Fibroblast of peridontal ligament (primary cell): ENCODE data around the gene SYT7.
"Not testable (repeated sequence)": the region's sequence is repeated elsewhere in the genome, so short reads cannot be mapped to it uniquely, and the experiment has no call there.

Source experiments
- DNase-seq: peaks from one replicate; pipeline ENCODE4 v3.0.0-alpha.2; 2010; ENCODE audit errors: extremely low read depth

The SYT7 gene

DNA sequence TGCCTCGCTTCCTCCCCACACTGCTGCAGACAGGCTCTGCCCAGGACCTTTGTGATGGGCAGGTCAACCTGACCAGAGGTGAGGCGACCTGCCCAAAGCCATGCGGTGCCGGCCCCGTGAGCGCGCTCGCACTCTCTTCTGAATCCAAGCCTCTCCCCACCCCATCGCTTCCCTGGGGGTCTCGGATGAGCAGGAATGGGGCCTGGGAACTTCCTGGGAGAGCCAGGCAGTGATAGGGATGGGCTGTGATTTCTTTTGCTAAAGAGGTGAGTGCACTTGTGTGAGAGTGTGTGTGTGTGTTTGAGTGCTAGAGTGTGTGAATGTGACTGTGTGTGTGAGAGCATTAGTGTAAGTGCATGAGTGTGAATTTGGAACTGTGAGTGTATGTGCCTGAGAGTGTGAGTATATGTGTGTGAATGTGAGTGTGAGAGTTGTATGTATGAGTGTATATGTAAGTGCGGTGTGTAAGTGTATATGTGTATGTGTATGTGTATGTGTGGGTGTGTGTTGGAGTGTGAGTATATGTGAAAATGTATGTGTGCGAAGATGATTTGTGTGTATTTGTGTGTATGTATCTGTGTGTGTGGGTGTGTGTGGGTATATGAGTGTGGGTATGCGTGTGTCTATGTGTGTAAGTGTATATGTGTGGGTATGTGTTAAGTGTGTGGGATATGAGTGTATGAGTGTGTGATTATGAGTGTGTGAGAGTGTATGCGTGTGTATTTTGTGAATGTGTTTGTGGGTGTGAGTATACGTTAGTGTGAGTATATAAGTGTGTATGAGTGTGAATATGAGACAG, 84.1 kb downstream of the SYT7 start:
- DNase-seq = no peak

DNA sequence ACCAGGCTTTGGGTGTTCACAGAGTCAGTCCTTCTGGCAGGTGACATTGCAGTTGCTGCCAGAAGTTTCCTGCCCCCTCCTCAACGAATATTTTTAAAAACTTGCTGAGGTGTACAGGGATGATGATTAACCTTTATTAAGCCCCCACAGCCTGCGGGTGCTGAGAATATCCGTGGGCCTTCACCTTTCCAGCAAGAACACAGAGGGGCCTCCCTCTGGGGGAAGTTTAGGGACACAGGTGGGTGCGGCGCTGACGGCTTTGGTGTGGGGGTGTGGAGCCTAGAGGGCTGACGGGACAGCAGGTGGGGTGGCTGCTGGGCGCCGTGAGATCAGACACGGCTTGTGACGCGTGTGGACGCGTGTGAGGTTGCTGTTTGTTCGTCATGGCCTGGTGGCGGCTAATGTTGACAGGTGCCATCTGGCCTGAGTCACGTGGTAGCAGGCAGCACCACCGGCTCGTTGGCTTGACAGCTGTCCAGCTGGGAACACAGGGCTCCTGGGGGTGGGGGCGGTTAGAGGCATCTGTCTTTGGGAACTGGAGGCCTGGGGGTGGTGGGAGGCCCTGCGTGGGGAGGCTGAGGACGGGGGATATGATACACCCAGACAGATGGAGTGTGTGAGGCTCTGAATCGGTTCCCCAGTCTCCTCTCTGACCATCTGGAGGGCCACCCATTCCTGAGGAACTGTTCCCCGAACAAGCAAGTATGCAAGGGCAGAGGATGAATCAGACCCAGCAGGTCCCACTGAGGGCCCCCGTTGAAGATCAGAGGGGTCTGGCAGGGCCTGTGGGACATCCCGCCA, 84.9 kb downstream of the SYT7 start:
- no peak for DNase-seq

DNA sequence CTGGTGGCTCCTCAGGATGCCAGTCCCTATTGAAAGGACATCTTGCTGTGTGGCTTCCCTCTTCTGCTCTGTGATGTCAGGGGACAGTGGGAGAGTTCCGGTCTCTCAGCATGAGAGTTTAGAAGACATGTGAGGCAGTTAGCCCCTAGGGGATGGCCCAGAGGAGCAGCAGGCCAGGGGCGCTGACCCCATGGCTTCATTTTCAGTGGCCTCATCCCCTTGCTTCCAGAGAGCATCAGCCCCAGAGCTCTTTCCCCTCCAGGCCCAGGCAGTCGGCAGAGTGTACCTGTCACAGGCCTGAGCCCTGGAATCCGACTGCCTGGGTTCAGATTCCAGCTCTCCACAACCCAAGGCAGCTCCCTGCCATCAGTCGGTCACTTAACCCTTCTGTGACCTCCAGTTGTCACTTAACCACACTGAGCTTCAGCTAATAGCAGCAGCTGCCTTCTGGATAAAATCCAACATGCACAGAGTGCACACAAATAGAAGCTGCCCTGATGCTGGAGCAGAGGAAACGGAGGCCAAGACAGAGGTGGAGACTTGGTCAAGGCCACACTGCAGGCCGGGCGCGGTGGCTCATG, 86.4 kb downstream of the SYT7 start:
- DNase-seq = no peak

DNA sequence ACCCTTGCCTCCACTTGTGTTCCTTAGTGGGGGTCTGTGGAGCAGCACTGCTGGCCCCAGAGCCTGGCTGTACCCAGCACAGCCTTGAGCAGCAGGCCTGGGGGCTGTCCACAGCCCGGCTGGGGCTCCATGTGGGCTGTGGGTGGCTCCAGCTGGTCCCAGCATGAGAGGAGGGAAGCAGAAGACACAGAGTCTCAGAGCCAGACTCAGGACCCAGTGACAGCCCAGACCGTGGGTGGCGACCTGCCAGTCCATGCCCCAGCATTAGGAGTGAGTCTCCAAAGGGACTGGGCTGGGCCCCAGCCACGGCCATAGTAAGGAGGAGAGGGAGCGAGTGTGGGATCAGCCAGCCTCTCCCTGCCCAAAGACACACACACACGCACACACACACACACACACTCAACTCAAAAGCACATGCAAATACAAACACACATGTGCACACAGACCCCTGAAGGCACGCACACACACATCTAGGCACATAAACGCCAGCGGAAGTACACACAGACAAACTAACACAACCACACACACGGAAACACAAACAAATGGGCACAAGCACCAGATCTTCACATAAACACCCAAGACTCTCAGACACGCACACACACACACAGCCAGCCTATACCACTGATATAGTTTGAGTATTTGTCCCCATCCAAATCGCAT, 89.0 kb downstream of the SYT7 start:
- no peak for DNase-seq

DNA sequence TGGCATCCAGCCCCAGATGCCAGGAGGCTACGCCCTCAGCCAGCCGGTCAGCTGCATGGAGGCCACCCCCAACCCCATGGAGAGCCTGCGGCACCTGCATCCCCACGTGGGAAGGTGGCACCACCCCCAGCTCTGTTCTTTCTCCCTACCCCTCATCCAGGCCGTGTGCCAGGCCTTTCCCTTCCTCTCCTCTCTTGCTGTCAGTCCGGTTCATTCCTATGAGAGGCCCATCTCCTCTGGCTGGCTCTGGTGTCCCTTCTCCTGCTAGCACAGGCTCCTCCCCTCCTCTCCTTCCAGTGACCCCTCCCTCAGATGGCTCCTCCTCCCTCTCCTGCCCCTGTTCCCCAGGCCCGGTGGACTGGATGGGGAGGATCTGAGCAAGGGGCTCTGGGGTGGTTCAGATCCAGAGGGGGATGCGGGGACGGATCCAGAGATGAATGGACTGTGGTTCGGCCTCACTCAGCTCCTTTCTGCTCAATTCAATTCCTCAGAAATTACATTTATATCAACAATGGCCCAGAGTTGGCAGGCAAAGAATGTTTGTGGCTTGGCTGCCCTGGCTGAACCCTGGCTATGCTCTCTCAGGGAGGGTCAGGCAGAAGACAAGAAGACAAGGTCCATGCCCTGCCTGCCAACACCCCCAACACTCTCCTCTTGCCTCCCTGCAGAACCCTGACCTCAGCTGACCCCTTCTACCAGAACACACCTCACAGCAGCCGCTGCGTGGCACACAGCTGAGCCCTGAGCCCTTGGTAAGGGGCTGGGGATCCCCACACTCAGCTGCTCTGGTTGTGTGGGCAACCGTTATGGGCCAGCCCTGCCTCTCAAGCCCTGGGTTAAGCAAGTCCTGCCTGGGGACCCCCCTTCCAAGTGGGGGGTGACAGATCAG, 90.8 kb downstream of the SYT7 start:
- peak; percentile 83 for DNase-seq

DNA sequence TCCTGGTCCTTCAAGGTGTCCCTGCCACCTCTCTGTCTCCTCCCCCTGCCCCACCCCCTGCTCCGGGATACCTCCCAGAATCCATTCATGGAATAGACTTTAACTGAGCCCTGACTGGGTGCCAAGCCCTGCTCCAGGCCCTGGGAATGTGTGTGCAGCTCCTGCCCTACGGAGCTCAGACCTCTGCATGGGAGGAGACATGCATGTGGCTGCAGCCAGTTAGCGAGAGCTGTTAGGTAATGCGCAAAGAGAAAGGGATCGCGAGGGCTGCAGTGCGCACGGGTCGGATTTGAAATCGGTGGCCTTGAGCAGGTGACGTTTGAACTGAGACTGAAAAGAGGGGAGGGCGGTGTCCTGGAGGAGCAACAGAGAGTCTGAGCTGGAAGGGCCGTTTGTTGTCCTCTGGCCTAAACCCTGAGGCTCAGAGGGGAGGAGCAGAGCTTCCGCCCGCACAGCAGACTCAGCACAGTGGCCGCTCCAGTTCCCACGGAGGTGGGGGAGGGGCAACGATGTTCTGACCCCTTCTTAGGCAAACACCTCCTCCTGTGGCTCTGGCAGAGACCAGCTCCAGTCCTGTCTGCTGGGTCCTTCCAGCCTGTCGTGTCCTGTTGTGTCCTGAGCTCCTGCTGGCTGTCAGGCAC, 92.1 kb downstream of the SYT7 start:
- DNase-seq = peak; percentile 40

DNA sequence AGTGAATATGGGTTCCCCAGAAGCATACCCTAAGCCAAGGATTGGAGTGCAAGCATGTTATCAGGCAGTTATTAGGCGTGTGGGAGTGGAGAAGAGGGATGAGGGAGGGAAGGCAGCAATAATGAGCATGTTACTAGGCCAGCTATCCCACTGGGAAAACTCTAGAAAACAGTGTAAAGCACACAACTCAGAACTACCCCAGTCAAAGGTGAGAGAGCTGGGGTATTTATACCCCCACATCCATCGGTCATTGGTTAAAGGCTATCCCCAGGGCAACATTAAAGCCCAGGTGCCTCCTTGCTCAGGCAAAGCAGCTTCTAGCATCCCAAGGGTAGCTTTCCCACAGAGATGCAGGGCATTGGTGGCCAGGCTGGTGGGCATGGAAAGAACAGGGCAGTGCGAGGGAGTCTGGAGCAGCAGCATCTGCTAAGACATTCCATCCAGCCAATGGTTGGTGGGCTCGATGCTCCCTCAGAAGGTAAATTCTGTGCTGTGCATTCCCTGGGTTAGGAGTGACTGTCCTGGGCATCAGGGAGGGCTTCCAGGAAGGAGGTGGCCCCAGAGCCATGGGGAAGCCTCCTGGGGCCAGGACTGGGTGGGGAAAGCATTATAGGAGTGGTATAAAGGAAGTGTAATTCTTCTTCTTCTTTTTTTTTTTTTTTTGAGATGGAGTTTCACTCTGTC, 93.4 kb downstream of the SYT7 start:
- DNase-seq = no peak

DNA sequence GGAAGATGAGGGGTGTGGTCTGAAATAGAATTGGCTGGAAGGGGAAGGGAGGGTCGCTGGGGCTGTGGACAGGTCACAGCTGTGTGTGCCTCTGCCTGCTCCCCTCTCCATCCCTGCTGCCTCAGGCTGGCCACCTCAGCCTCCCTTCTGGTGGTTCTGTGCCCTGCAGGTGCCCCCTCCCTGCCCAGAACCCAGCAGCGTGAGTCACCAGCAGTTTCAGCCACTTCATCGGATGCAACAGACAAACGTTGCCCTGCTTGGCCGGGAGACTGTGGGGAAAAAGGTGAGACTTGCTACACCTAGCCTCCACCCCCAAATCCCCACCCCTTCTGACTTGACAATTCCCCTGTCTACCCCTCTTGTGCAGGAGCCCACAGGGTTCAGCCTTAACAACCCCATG, 94.1 kb downstream of the SYT7 start:
- DNase-seq = no peak

DNA sequence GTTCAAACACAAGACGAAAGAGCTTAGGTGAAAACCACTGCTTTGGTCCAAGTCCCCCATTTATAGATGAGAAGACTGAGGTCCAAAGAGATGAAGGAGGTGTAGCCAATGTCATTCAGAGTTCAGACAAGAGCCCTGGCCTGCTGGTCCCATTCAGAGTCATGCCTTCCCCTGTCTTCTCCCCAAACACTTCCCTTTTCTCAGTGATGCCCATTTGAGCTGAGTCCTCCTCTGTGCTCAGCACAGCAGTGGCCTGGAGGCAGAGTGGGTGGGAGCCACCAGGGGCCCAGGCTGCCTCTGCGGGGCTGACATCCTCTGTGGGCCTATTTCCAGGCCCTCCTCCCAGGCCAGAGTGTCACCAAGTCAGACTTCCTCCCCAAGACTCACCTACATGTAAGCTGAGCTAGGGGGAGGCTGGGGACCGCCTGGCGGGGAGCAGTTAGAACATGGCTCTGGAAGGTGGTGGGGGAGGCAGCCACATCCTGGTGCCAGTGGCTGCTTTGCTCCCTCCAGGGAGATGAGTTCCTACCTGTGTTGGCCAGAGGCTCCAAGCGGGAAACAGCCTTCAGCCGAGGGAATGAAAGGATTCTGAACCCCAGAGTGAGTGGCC, 94.8 kb downstream of the SYT7 start:
- no peak for DNase-seq

DNA sequence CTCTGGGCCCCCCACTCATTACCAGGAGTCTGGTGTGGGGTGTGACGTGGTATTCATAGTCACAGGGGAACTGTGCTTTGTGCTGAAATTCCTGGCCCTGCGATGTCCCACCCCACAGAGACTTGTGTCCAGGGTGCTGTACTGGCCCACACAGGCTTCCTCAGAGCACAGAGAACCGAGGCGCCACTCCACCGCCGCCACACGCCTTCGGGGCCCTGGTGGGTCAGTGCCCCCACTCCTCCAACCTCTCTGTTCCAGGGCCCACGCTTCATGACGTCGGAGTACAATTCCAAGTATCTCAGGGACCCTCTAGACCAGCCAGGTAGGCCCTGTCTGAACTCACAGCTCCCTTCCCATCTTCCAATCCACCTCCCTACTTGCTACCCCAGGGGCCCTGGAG, 95.8 kb downstream of the SYT7 start:
- DNase-seq = no peak

DNA sequence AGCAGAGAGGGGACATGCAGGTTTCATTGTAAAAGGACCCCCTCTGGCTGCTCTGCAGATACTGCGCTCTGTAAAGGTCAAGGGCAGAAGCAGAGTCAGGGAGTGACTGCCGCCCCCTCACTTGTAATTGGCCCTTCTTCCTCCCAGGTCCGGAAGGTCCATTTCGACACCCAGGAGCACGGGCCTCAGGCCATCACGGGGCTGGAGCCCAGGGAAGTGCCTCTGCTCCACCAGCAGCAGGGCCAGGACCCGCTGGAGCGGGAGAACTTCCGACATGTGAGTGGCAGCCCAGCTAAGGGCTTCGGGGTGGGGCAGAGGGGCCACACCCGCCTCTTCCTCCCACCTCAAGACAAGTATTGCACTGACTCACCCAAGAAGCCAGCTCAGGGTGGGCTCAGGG, 96.3 kb downstream of the SYT7 start:
- no peak for DNase-seq

DNA sequence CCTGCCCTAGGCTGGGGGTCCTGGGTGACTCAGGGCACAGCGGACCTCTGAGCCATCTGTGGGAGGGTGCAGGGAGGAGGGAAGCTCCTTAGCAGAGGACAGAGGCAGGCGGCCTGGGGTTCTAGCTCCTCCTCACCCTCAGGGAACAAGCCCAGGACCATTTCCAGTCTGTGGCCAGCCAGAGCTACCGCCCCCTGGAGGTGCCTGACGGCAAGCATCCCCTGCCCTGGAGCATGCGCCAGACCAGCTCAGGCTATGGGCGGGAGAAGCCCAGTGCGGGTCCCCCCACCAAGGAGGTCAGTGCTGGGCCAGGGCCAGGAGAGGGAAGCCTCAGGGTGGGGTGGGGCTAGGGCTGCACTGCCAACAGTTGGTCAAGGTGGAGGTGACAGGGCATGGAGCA, 98.4 kb downstream of the SYT7 start:
- DNase-seq = no peak

DNA sequence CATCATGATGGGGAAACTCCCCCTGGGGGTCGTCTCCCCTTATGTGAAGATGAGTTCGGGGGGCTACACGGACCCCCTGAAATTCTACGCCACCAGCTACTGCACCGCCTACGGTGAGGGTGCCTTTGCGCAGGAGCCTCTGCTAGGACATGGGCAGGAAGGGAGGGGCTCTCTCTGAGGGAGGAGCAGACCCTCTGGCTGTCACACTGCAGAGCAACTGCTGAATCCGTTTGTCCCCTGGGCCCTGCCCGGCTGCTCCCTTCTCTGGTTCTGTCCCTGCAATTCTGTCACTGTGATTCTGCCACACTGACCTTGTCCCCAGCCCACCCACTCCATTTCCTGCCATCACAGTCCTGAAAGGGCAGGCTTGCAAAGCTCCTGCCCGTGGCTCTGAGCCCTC, 99.1 kb downstream of the SYT7 start:
- no peak for DNase-seq

DNA sequence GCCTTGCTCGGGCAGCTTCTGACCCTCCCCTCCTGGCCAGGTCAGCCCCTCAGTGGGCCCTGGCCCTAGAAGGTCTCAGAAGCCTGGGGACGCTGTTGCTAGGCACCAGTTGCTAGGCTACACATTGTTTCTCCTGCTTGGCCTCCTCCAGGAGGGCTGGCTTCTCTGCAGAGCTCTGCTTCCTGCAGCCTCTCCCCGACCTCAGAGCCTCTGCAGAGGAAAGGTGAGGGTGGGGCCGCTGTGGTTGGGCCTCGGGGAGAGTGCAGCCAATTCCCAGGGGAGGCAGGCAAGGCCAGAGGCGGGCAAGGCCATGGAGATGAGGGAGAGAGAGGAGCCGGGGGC, 99.9 kb downstream of the SYT7 start:
- DNase-seq = no peak

DNA sequence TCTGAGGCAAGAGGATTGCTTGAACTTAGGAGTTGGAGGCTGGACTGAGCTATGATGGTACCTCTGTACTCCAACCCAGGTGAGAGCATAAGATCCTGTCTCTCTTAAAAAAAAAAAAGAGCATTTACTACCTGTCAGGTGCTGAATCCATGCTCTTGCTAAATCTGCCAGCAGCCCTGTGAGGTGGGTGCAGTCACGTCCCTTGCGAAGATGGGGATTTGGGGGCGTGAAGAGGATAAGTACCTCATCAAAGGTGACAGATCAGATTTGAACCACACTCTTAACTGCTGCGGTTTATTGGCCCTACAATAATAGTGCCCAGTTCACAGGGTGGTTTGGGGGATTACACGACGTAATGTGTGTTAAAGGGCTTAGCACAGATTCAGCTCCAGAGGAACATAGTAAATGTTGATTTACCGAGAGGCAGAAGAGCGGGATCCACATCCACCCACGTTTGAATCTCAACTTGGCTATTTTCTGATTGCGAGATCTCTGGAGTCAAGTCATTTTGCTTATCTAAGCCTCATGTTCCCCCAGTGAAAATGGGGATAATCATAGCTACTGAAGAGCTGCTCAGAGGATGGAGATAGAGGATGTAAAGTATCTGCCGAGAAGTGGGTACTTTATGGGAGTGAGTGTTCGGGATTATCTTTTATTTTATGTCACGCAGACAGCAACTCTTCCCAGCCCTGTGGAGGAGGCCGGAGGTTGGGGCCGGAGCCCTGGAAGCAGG, 100.4 kb downstream of the SYT7 start:
- DNase-seq = no peak

DNA sequence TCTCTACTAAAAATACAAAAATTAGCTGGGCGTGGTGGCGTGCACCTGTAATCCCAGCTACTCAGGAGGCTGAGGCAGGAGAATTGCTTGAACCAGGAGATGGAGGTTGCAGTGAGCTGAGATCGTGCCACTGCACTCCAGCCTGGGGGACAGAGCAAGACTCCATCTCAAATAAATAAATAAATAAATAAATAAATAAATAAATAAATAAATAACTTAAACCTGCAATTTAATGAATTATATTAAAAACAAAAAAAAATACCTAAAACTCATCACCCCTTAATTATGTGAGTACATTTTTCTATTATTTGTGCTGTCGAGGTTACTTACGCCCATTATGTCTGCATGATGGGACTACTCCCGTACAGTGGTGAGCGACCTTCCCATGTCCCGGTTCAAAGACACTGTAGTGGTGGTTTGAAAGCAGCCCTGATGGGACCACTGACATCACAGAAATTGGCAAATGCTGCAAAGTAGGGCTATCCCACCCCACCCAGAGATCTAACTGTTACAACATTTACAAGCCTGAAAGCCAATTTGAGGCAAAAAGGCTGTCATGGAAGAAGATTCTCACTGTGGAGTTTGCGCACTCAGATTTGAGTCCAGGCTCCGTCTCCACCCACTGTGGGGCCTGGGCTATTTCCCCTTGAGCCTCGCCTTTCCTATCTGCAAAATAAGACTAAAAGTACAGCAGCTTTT, 101.4 kb downstream of the SYT7 start:
- not testable (repeated sequence) for DNase-seq

DNA sequence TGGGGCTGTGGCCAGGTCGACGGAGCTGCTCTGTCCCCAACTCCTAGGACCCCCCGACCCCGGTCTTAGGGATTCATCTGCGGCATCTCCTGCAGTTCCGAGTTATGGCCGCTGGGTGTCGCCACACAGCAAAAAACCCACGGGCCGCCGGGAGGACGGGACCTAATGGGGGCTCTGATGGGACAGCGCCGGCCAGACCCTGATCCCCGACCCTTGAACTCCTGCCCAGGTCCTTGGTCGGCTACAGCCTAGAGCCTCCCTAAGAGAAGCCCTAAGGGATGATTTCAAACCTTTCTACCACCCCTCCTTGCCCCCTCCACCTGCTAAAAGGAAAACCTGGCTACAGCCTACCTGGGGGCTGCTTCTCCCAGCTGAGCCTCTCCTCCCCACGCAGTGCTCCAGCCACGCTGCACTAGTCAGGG, 103.1 kb downstream of the SYT7 start:
- peak; percentile 14 for DNase-seq

DNA sequence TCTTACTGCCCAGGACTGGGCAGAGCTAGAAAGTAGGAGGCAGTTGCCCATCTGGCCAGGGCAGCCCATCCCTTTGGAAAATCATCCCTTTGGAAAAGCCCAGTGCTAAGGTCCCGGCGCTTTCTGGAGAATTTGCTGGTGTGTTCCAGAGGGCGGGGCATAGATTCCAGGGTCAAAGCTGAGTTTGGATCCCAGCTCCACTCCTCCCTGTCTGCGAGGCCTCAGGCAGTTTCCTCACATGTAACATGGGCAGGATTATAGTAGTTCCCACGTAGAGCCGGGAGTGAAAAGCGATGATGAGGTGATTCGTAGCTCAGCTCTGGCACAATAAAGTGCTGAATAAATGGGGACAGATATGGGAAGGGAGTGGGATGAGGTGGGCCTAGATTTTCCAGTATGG, 103.8 kb downstream of the SYT7 start:
- peak; percentile 18 for DNase-seq

DNA sequence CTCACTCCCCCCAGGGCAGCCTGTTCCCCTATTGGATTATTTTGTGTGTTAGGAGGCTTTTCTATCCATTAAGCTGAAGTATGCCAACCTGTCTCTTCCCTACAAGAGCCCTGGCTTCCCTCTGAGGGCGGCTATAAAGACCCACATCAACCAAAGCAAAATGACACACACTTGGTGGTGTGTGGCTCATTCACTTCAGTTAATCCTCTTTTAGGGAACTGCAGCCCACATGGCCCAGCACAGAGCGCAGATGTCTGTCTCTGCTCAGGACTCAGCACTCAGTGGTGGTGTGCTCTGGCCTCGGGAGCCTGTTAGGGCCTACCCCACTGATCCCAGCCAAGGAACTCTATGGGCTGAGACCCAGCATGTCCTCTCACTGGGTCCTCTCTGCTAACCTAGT, 104.5 kb downstream of the SYT7 start:
- DNase-seq = no peak
